GM12878 (cell line): ENCODE measurements around the gene ZBTB8OS. TPM values are rescaled to one million over a fixed set of nuclear protein-coding genes. Genes with fewer than 3 reads are reported as not detected.
A peak's percentile ranks its signal among the peaks of the same experiment; 100 is the strongest.

Source experiments
- ATAC-seq: fragments of 200-7000 bp; cut with Tn5 transposase; 3 replicates; pipeline ENCODE4 v1.9.1; 2020; ENCODE audit warnings: mild to moderate bottlenecking, moderate library complexity
- BruUV-seq: library from RNA; stranded (reverse); fragments of 400-500 nt; replicated peaks from 2 replicates; lab custom pipeline; 2021; lab: Mats Ljungman, UMichigan
- CTCF ChIA-PET: fragments of 300-600 bp; sonication (Branson Sonifier 250); formaldehyde crosslinking; extraction: SDS; loops from one replicate; lab custom pipeline; 2021; ENCODE audit warnings: inconsistent platforms; lab: Yijun Ruan, JAX
- POLR2A ChIA-PET: fragments of 350-600 bp; formaldehyde crosslinking; extraction: SDS; loops from one replicate; lab custom pipeline; 2021; ENCODE audit warnings: inconsistent platforms; lab: Charles Lee
- RAD21 ChIA-PET: fragments of 300-600 bp; sonication (Branson Sonifier 250); formaldehyde crosslinking; loops from one replicate; lab custom pipeline; 2023; ENCODE audit warnings: antibody characterized with exemption; ENCODE audit not compliant: unreplicated experiment; lab: Charles Lee
- SMC1A ChIA-PET: fragments of 300-600 bp; sonication (Branson Sonifier 250); formaldehyde crosslinking; loops from one replicate; lab custom pipeline; 2023; ENCODE audit not compliant: unreplicated experiment, uncharacterized antibody; lab: Charles Lee
- DNase-seq: peaks from one replicate; pipeline ENCODE4 v3.0.0-alpha.2; 2011; ENCODE audit warnings: low read depth, low spot score
- FAIRE-seq: peaks from 3 replicates; lab custom pipeline; 2011; peaks lifted over from hg19 to GRCh38; lab: Jason Lieb, UNC
- H2AFZ ChIP-seq: 2 replicates; pipeline ENCODE4 v1.6.0; 2011; ENCODE audit warnings: low read depth, low read length, control low read depth; ENCODE audit not compliant: control insufficient read depth
- H3K27ac ChIP-seq: 2 replicates; pipeline ENCODE4 v1.5.1; 2011; ENCODE audit warnings: control low read depth; ENCODE audit not compliant: control insufficient read depth, insufficient read depth
- H3K27me3 ChIP-seq, 2 experiments: replicated peaks in 1 of 2; 2 replicates each; pipeline versions ENCODE4 v1.6.0 to v1.6.1; 2011; ENCODE audit warnings: low read length in 1 of 2; ENCODE audit not compliant: control insufficient read depth in 2 of 2, insufficient read depth in 2 of 2
- H3K36me3 ChIP-seq, 2 experiments: 2 replicates each; pipeline ENCODE4 v1.5.1; 2011; ENCODE audit warnings: low read length in 1 of 2; ENCODE audit not compliant: control insufficient read depth in 2 of 2, insufficient read depth in 2 of 2
- H3K4me1 ChIP-seq: 2 replicates; pipeline ENCODE4 v1.6.1; 2011; ENCODE audit warnings: mild to moderate bottlenecking, low read length, moderate library complexity, mixed read lengths; ENCODE audit not compliant: control insufficient read depth, insufficient read depth
- H3K4me2 ChIP-seq: 2 replicates; pipeline ENCODE4 v1.6.0; 2011; ENCODE audit warnings: control low read depth; ENCODE audit not compliant: control insufficient read depth, insufficient read depth
- H3K4me3 ChIP-seq: fragments of 200-600 bp; sonication (generic); 2 replicates; pipeline ENCODE4 v1.5.1; 2016
- H3K79me2 ChIP-seq: 2 replicates; pipeline ENCODE4 v1.6.0; 2011; ENCODE audit warnings: low read length; ENCODE audit not compliant: control insufficient read depth, insufficient read depth
- H3K9ac ChIP-seq: 2 replicates; pipeline ENCODE4 v1.8.0; 2011; ENCODE audit warnings: low read length, control low read depth, mixed read lengths; ENCODE audit not compliant: control insufficient read depth, insufficient read depth
- H3K9me3 ChIP-seq: replicated peaks from 3 replicates; pipeline ENCODE4 v1.5.1; 2011; ENCODE audit warnings: mild to moderate bottlenecking, low read length; ENCODE audit not compliant: control insufficient read depth, insufficient read depth
- H4K20me1 ChIP-seq: 2 replicates; pipeline ENCODE4 v1.6.0; 2011; ENCODE audit not compliant: control insufficient read depth, insufficient read depth
- ATF2 ChIP-seq: IDR thresholded peaks from 2 replicates; pipeline ENCODE4 v1.6.1; 2012; ENCODE audit warnings: low read length, inconsistent platforms
- CTCF ChIP-seq, 3 experiments: IDR thresholded peaks in 2 of 3; conservative IDR thresholded peaks in 1 of 3; 2 replicates each; pipeline ENCODE4 v1.5.1; 2011; ENCODE audit warnings: low read depth in 3 of 3, low read length in 3 of 3, mild to moderate bottlenecking in 3 of 3, control low read depth in 2 of 3, moderate library complexity in 2 of 3, inconsistent platforms in 1 of 3, mixed read lengths in 1 of 3; ENCODE audit not compliant: control insufficient read depth in 2 of 3, insufficient read depth in 1 of 3; ENCODE audit errors: extremely low read depth in 1 of 3
- IRF3 ChIP-seq: fragments of 450-650 bp; IDR thresholded peaks from 2 replicates; pipeline ENCODE4 v1.6.1; 2014; ENCODE audit warnings: mild to moderate bottlenecking
- KAT2A ChIP-seq: conservative IDR thresholded peaks from 2 replicates; pipeline ENCODE4 v1.6.1; 2011; ENCODE audit warnings: low read depth, low read length; ENCODE audit not compliant: control insufficient read depth
- MAX ChIP-seq: IDR thresholded peaks from 2 replicates; pipeline ENCODE4 v1.6.1; 2012; ENCODE audit warnings: low read depth, low read length, improper control_type of control experiment
- NBN ChIP-seq: fragments of 450-650 bp; IDR thresholded peaks from 2 replicates; pipeline ENCODE4 v1.6.1; 2016
- NFXL1 ChIP-seq: fragments of 450-650 bp; IDR thresholded peaks from 2 replicates; pipeline ENCODE4 v1.6.1; 2017; ENCODE audit warnings: antibody characterized with exemption, mild to moderate bottlenecking, borderline replicate concordance
- POLR2A ChIP-seq: IDR thresholded peaks from 2 replicates; pipeline ENCODE4 v1.6.1; 2011; ENCODE audit warnings: low read depth, mild to moderate bottlenecking, low read length
- RAD21 ChIP-seq: IDR thresholded peaks from 2 replicates; pipeline ENCODE4 v1.6.1; 2011; ENCODE audit warnings: mild to moderate bottlenecking, low read depth, low read length, moderate library complexity; ENCODE audit not compliant: insufficient read depth
- RUNX3 ChIP-seq: IDR thresholded peaks from 2 replicates; pipeline ENCODE4 v1.6.1; 2012; ENCODE audit warnings: low read length, inconsistent platforms
- STAT3 ChIP-seq: IDR thresholded peaks from 2 replicates; pipeline ENCODE4 v1.6.1; 2011; ENCODE audit warnings: low read depth, low read length, improper control_type of control experiment
- TCF12 ChIP-seq: IDR thresholded peaks from 2 replicates; pipeline ENCODE4 v1.6.1; 2011; ENCODE audit warnings: low read depth, mild to moderate bottlenecking, low read length
- ZBTB40 ChIP-seq: fragments of 450-650 bp; IDR thresholded peaks from 2 replicates; pipeline ENCODE4 v1.6.1; 2016; ENCODE audit warnings: mild to moderate bottlenecking, moderate library complexity, borderline replicate concordance
- WGBS: methylation state at CpG from one replicate; pipeline ENCODE4 v1.1.6; 2016; ENCODE audit warnings: low lambda C conversion rate; ENCODE audit not compliant: insufficient replicate concordance, insufficient coverage; ENCODE audit errors: missing lambda C conversion rate; 5-methylcytosine and 5-hydroxymethylcytosine counted together
- in situ Hi-C: fragments of 300-500 bp; cut with MboI; formaldehyde crosslinking; loops from 9 replicates; pipeline ENCODE4 v1.14.3; 2018; ENCODE audit warnings: mixed read lengths
- intact Hi-C: fragments of 100-400 bp; cut with micrococcal nuclease; formaldehyde crosslinking; loops from one replicate; pipeline ENCODE4 v1.14.2; 2022; ENCODE audit not compliant: unreplicated experiment
- polyA plus RNA-seq, 11 experiments: library from polyadenylated mRNA; depleted of rRNA in 4 of 11; unstranded in 6 of 11; stranded (reverse) in 5 of 11; fragments of >200 nt; fragmentation: Nextera tagmentation in 4 of 11; fragmentation: Illumina TruSeq in 1 of 11; extraction: Ambion mirVana in 4 of 11; extraction: Trizol in 1 of 11; gene quantifications; 1 replicate in 1 of 11; 2 replicates in 10 of 11; pipeline versions ENCODE4 v1.2.1 to v1.2.3, GENCODE V29; 2011 to 2016; ENCODE audit warnings: inconsistent platforms in 2 of 11, missing spikeins in 2 of 11, low read depth in 1 of 11
- total RNA-seq, 4 experiments: library from RNA; depleted of rRNA in 3 of 4; stranded (reverse); fragments of >200 nt in 3 of 4; fragmentation: Illumina TruSeq in 1 of 4; extraction: Trizol in 1 of 4; gene quantifications; 2 replicates each; pipeline versions ENCODE4 v1.2.1 to v1.2.3, GENCODE V29; 2013 to 2021

ZBTB8OS gene
- total and polyA plus RNA-seq, 10 of the 15 experiments (the other 5 are each of a cell fraction or from before 2014, with no cell fraction given): 77.8 to 350 (median 139) TPM

- peak overlapping the region; percentile 59 for H3K4me2 ChIP-seq
- peaks cover 33% of the 10 kb centered on the region for H3K79me2 ChIP-seq
- peak; percentile 89 for ATAC-seq
- intact Hi-C loops (loop anchor here (2.0 kb wide), 1 partner anchor 23 kb away; the partner anchor contains the start of genes RBBP4 and ZBTB8OS), in situ Hi-C loops (no loop called here)
- no TSS peak for BruUV-seq
- no peaks in the 10 kb centered on the region for H4K20me1 ChIP-seq
- peaks cover 0 to 13% of the 10 kb centered on the region in 2 experiments for H3K36me3 ChIP-seq
- no peaks in the 10 kb centered on the region for H3K27me3 ChIP-seq
- WGBS: 0% methylated on average over 11 of the region's 11 CpGs
- H3K9ac ChIP-seq: peak overlapping the region; percentile 7; the same call in 1 of the 2 replicates
- ChIA-PET POLR2A (interaction anchor here (0.5 to 1.3 kb wide), 5 partner anchors 16 to 107 kb away, joined by 3 to 7 read pairs (median 4); partner anchors contain the start of gene RBBP4), SMC1A (interaction anchor here (1.2 to 1.6 kb wide), 6 partner anchors 12 to 107 kb away, joined by 3 to 8 read pairs (median 5); partner anchors contain the start of genes RBBP4 and ZBTB8OS), CTCF (interaction anchor here (0.9 to 1.8 kb wide), 5 partner anchors 8 to 145 kb away, joined by 3 to 5 read pairs (median 3); no protein-coding TSS in a partner anchor), RAD21 (interaction anchor here (1.1 to 1.5 kb wide), 3 partner anchors 15 to 107 kb away, joined by 3 to 7 read pairs (median 4); no protein-coding TSS in a partner anchor)
- no peaks in the 10 kb centered on the region; the same call in 2 of the 3 replicates for H3K9me3 ChIP-seq
- H3K4me1 ChIP-seq: peaks cover 36% of the 10 kb centered on the region
- H3K4me3 ChIP-seq: peak overlapping the region; percentile 7; the same call in 1 of the 2 replicates
- peak overlapping the region; percentile 89 for H3K27ac ChIP-seq
- no peak overlapping the region for H2AFZ ChIP-seq
- FAIRE-seq: peak; percentile 66
- DNase-seq: peak; percentile 69
- 0 out of 2 replicates have a peak, but pooled peaks have one; percentile 48 for TF ChIP-seq ATF2
- peak; percentile 91 for TF ChIP-seq TCF12
- no peak for TF ChIP-seq ZBTB40
- TF ChIP-seq RUNX3: peak; percentile 70; the same call in 1 of the 2 replicates
- 0 out of 2 replicates have a peak, but pooled peaks have one; percentile 83 for TF ChIP-seq NBN
- TF ChIP-seq KAT2A: no peak
- peak; percentile 53 for TF ChIP-seq POLR2A
- no peak for TF ChIP-seq STAT3
- no peak for TF ChIP-seq IRF3
- no peak for TF ChIP-seq RAD21
- no peak for TF ChIP-seq CTCF (IDR thresholded peaks at IDR 0.05 in 2 of 3, conservative IDR thresholded peaks at IDR 0.05 in 1 of 3; ENCODE audit: control insufficient read depth in 2 of 3, extremely low read depth in 1 of 3, insufficient read depth in 1 of 3, low read depth in 3 of 3, low read length in 3 of 3)
- TF ChIP-seq NFXL1: no peak
- TF ChIP-seq MAX: no peak
These were observed 22.7 kb downstream of the ZBTB8OS start for GRCh38 chr1:32627596-32628162.
